ENCODE measurements around the gene HOXB4. TPM values are rescaled to one million over a fixed set of nuclear protein-coding genes. Genes with fewer than 3 reads are reported as not detected.

The HOXB4 gene
- total and polyA plus RNA-seq, 2 donors from 2014 or later, result 4.4 to 22.6 TPM

- Histone ChIP-seq H3K9ac (ENCODE audit: low read length in 3 of 3) (no peak overlapping the region), H3K4me3 (ENCODE audit: low read length in 3 of 3) (no peak overlapping the region), H3K27ac (ENCODE audit: low read depth in 2 of 2, low read length in 2 of 2) (peak overlapping the region; percentile 24 to 85), H3K4me1 (ENCODE audit: control insufficient read depth in 2 of 3, insufficient read depth in 2 of 3, low read depth in 1 of 3, low read length in 3 of 3) (peaks cover 6 to 25% (median 24%) of the 10 kb centered on the region in 3 donors), H3K36me3 (ENCODE audit: control insufficient read depth in 2 of 3, insufficient read depth in 3 of 3, low read length in 3 of 3) (peaks cover 0 to 3% (median 2%) of the 10 kb centered on the region in 3 donors), H3K27me3 (ENCODE audit: control insufficient read depth, insufficient read depth, low read length) (no peaks in the 10 kb centered on the region), H3K9me3 (ENCODE audit: control insufficient read depth in 2 of 3, insufficient read depth in 1 of 3, low read length in 3 of 3) (no peaks in the 10 kb centered on the region)
- FAIRE-seq (no peak), DNase-seq (peak in 1 of 5 donors; percentile 48)
- intact Hi-C loops (cut with DNase I), result no loop called here
- TF ChIP-seq, protein P1, sequence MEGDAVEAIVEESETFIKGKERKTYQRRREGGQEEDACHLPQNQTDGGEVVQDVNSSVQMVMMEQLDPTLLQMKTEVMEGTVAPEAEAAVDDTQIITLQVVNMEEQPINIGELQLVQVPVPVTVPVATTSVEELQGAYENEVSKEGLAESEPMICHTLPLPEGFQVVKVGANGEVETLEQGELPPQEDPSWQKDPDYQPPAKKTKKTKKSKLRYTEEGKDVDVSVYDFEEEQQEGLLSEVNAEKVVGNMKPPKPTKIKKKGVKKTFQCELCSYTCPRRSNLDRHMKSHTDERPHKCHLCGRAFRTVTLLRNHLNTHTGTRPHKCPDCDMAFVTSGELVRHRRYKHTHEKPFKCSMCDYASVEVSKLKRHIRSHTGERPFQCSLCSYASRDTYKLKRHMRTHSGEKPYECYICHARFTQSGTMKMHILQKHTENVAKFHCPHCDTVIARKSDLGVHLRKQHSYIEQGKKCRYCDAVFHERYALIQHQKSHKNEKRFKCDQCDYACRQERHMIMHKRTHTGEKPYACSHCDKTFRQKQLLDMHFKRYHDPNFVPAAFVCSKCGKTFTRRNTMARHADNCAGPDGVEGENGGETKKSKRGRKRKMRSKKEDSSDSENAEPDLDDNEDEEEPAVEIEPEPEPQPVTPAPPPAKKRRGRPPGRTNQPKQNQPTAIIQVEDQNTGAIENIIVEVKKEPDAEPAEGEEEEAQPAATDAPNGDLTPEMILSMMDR (IDR thresholded peaks at IDR 0.05; ENCODE audit: borderline replicate concordance, extremely low read depth, insufficient read depth), result no peak
These were observed 27.0 kb downstream of the HOXB4 start for GRCh38 chr17:48551214-48551555.

DNA sequence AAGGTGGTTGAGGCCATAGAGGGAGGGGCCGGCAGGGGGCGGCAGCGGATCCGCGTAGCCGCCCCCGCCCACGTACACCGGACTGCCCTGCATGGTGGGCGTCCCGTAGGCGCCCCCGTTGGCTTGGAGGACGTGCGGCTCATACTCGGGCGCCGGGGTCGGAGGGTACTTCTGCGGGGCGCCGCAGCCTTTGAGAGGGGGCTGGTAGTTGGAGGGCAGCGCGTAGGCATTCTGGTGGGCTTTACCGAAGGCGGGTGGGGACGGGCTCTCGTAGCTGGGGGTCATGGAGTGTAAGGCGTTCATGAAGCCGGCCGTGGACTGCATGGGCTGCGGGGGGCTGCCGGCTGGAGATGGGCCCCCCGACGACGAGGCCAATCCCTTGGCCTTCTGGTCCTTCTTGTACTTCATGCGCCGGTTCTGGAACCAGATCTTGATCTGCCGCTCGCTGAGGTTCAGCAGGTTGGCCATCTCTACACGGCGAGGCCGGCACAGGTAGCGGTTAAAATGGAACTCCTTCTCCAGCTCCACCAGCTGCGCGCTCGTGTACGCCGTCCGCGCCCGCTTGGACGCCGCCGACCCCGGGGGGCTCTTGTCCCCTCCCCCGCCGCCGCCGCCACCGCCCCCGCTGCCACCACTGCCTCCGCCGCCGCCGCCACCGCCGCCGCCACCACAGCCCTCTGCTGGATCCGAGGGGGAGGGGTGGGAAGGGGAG lies 27.5 kb downstream of the HOXB4 start:
- no peak overlapping the region for H3K4me3 ChIP-seq (ENCODE audit: low read length in 3 of 3)
- DNase-seq (peak in 4 of 5 donors; percentile 59 to 79 (median 64)), FAIRE-seq (no peak)
- H3K9ac ChIP-seq (ENCODE audit: low read length in 3 of 3), result peak overlapping the region in 1 of 3 donors; percentile 22
- H3K36me3 ChIP-seq (ENCODE audit: control insufficient read depth in 2 of 3, insufficient read depth in 3 of 3, low read length in 3 of 3), result peaks cover 0 to 3% (median 2%) of the 10 kb centered on the region in 3 donors
- no peaks in the 10 kb centered on the region for H3K27me3 ChIP-seq (ENCODE audit: control insufficient read depth, insufficient read depth, low read length)
- intact Hi-C loops (cut with DNase I), result no loop called here
- no peaks in the 10 kb centered on the region for H3K9me3 ChIP-seq (ENCODE audit: control insufficient read depth in 2 of 3, insufficient read depth in 1 of 3, low read length in 3 of 3)
- H3K4me1 ChIP-seq (ENCODE audit: control insufficient read depth in 2 of 3, insufficient read depth in 2 of 3, low read depth in 1 of 3, low read length in 3 of 3), result peaks cover 9 to 27% (median 21%) of the 10 kb centered on the region in 3 donors
- H3K27ac ChIP-seq (ENCODE audit: low read depth in 2 of 2, low read length in 2 of 2), result peak overlapping the region; percentile 39 to 80
- TF ChIP-seq, protein P1 (IDR thresholded peaks at IDR 0.05; ENCODE audit: borderline replicate concordance, extremely low read depth, insufficient read depth), result no peak

- FAIRE-seq (no peak), DNase-seq (no peak)
- intact Hi-C loops (cut with DNase I), result no loop called here
- Histone ChIP-seq H3K36me3 (ENCODE audit: control insufficient read depth in 2 of 3, insufficient read depth in 3 of 3, low read length in 3 of 3) (peaks cover 0 to 3% (median 2%) of the 10 kb centered on the region in 3 donors), H3K4me3 (ENCODE audit: low read length in 3 of 3) (peak overlapping the region in 1 of 3 donors; percentile 6), H3K9ac (ENCODE audit: low read length in 3 of 3) (peak overlapping the region in 1 of 3 donors; percentile 22), H3K4me1 (ENCODE audit: control insufficient read depth in 2 of 3, insufficient read depth in 2 of 3, low read depth in 1 of 3, low read length in 3 of 3) (peaks cover 9 to 29% (median 27%) of the 10 kb centered on the region in 3 donors), H3K27ac (ENCODE audit: low read depth in 2 of 2, low read length in 2 of 2) (peak overlapping the region; percentile 39 to 84), H3K27me3 (ENCODE audit: control insufficient read depth, insufficient read depth, low read length) (no peaks in the 10 kb centered on the region), H3K9me3 (ENCODE audit: control insufficient read depth in 2 of 3, insufficient read depth in 1 of 3, low read length in 3 of 3) (no peaks in the 10 kb centered on the region)
- TF ChIP-seq, protein P1 (IDR thresholded peaks at IDR 0.05; ENCODE audit: borderline replicate concordance, extremely low read depth, insufficient read depth), result no peak
These were observed 28.1 kb downstream of the HOXB4 start for GRCh38 chr17:48549914-48550501.
